ENCODE results near the gene ARAP3. TPM values are rescaled to one million over a fixed set of nuclear protein-coding genes. Genes with fewer than 3 reads are reported as not detected.

The ARAP3 gene
- total RNA-seq, 1 experiment from 2014 or later: 15.1 TPM

DNA sequence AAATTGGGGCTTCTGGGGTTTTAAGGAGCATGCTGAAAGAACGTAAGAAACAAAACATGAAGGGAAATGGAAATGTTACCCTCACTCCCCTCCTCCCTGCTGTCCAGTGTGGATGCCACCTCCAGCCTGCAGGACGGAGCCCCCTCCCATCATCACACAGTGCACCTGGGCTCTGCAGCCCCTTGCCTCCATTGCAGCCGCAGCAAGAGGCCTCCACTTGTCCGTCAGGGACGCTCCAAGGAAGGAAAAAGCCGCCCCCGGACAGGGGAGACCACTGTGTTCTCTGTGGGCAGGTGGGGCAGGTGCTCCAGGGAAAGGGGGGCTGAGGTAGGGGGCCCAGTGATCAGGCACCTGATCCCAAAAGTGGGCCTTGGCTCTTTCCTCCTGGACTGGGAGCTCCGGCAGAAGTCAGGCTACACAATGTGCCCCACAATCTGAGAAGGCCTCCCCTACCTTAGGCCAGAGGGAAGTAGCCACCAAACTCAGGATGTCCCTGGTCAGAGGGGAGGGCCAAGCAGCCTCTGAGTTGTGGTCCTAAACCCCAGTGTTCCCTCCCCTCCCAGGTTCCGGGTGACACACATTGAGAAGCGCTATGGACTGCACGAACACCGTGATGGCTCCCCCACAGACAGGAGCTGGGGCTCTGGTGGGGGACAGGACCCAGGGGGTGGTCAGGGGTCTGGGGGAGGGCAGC lies 42.5 kb downstream of the ARAP3 start:
- Histone ChIP-seq H3K9me3 (ENCODE audit: control insufficient read depth in 1 of 2, insufficient read depth in 1 of 2, low read depth in 1 of 2, low read length in 2 of 2) (no peaks in the 10 kb centered on the region), H3K27me3 (ENCODE audit: insufficient read depth, low read length) (no peaks in the 10 kb centered on the region), H3K36me3 (ENCODE audit: control insufficient read depth in 1 of 2, insufficient read depth in 2 of 2, low read length in 2 of 2) (peaks cover 0 to 2% of the 10 kb centered on the region in 2 experiments; a peak in 1 of 4 replicates), H3K9ac (ENCODE audit: low read length) (no peak overlapping the region), H4K20me1 (ENCODE audit: insufficient read depth) (no peaks in the 10 kb centered on the region), H3K4me1 (ENCODE audit: control insufficient read depth in 1 of 2, insufficient read depth in 2 of 2, low read length in 2 of 2) (peaks cover 10 to 40% of the 10 kb centered on the region in 2 experiments), H3K4me3 (replicated peaks in 1 of 2; ENCODE audit: low read depth in 1 of 2, low read length in 2 of 2) (no peak overlapping the region), H3K27ac (ENCODE audit: low read depth, low read length) (no peak overlapping the region), H3K4me2 (ENCODE audit: low read length) (no peak overlapping the region), H3K79me2 (ENCODE audit: insufficient read depth, low read length) (peaks cover 21% of the 10 kb centered on the region), H3K9me2 (ENCODE audit: insufficient read depth) (no peaks in the 10 kb centered on the region), H2AFZ (ENCODE audit: low read depth, low read length, poor library complexity, severe bottlenecking) (no peak overlapping the region)
- ChIA-PET RAD21 (ENCODE audit: low non-redundant PET in 1 of 2, low total read pairs in 2 of 2, uncharacterized antibody in 2 of 2, unreplicated experiment in 2 of 2) (no interaction called here), CTCF (interaction anchor here (3.5 kb wide), 1 partner anchor 47 kb away, joined by 25 read pairs; no protein-coding TSS in a partner anchor), POLR2A (no interaction called here)
- TSS peak; percentile 29 for BruUV-seq (replicated peaks)
- intact Hi-C loops (cut with micrococcal nuclease): no loop called here
- TF ChIP-seq, protein P1, sequence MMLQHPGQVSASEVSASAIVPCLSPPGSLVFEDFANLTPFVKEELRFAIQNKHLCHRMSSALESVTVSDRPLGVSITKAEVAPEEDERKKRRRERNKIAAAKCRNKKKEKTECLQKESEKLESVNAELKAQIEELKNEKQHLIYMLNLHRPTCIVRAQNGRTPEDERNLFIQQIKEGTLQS (IDR thresholded peaks at IDR 0.05): no peak
- TF ChIP-seq, protein P2, sequence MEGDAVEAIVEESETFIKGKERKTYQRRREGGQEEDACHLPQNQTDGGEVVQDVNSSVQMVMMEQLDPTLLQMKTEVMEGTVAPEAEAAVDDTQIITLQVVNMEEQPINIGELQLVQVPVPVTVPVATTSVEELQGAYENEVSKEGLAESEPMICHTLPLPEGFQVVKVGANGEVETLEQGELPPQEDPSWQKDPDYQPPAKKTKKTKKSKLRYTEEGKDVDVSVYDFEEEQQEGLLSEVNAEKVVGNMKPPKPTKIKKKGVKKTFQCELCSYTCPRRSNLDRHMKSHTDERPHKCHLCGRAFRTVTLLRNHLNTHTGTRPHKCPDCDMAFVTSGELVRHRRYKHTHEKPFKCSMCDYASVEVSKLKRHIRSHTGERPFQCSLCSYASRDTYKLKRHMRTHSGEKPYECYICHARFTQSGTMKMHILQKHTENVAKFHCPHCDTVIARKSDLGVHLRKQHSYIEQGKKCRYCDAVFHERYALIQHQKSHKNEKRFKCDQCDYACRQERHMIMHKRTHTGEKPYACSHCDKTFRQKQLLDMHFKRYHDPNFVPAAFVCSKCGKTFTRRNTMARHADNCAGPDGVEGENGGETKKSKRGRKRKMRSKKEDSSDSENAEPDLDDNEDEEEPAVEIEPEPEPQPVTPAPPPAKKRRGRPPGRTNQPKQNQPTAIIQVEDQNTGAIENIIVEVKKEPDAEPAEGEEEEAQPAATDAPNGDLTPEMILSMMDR (IDR thresholded peaks at IDR 0.05 in 2 of 3, conservative IDR thresholded peaks at IDR 0.05 in 1 of 3; ENCODE audit: borderline replicate concordance in 1 of 3, insufficient read depth in 1 of 3, low read depth in 2 of 3, low read length in 2 of 3): no peak
- no peak for TF ChIP-seq SRF (IDR thresholded peaks at IDR 0.05; ENCODE audit: low read depth)
- TF ChIP-seq SP1 (IDR thresholded peaks at IDR 0.05; ENCODE audit: low read depth): no peak
- no peak for TF ChIP-seq FOSL1 (IDR thresholded peaks at IDR 0.05; ENCODE audit: low read depth)
- TF ChIP-seq, protein P3, sequence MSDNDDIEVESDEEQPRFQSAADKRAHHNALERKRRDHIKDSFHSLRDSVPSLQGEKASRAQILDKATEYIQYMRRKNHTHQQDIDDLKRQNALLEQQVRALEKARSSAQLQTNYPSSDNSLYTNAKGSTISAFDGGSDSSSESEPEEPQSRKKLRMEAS (IDR thresholded peaks at IDR 0.05): no peak
- no peak for TF ChIP-seq RAD21 (IDR thresholded peaks at IDR 0.05; ENCODE audit: low read depth)
- DNase-seq (ENCODE audit: low read depth, low spot score) (no peak), ATAC-seq (no peak)
